HG02852 (cell line): ENCODE results near the gene PITPNM3.

Source experiments
- ATAC-seq: cut with Tn5 transposase; IDR thresholded peaks from one replicate; pipeline ENCODE4 v1.9.1; 2021; ENCODE audit warnings: mild to moderate bottlenecking, moderate library complexity; ENCODE audit not compliant: unreplicated experiment

Gene PITPNM3

GRCh38 chr17:6528557-6528956, 27.8 kb downstream of the PITPNM3 start:
- ATAC-seq: no peak

GRCh38 chr17:6526362-6527152, 29.8 kb downstream of the PITPNM3 start:
- no peak for ATAC-seq

- no peak for ATAC-seq
Measured at GRCh38 chr17:6525731-6526130, 30.6 kb downstream of the PITPNM3 start.

GRCh38 chr17:6525141-6525540, 31.2 kb downstream of the PITPNM3 start:
- ATAC-seq: no peak

GRCh38 chr17:6524520-6524919, 31.8 kb downstream of the PITPNM3 start:
- no peak for ATAC-seq

GRCh38 chr17:6523809-6524355, 32.5 kb downstream of the PITPNM3 start:
- ATAC-seq: no peak

- ATAC-seq: no peak
Measured at GRCh38 chr17:6523330-6523729, 33.0 kb downstream of the PITPNM3 start.

- ATAC-seq: no peak
Measured at GRCh38 chr17:6521586-6521985, 34.8 kb downstream of the PITPNM3 start.

GRCh38 chr17:6517062-6517461, 39.3 kb downstream of the PITPNM3 start:
- ATAC-seq: no peak

- no peak for ATAC-seq
Measured at GRCh38 chr17:6514371-6514770, 42.0 kb downstream of the PITPNM3 start.

GRCh38 chr17:6512552-6512951, 43.8 kb downstream of the PITPNM3 start:
- no peak for ATAC-seq

GRCh38 chr17:6510321-6510977, 45.9 kb downstream of the PITPNM3 start:
- ATAC-seq: no peak

- ATAC-seq: no peak
Measured at GRCh38 chr17:6509921-6510320, 46.4 kb downstream of the PITPNM3 start.

- no peak for ATAC-seq
Measured at GRCh38 chr17:6509031-6509771, 47.2 kb downstream of the PITPNM3 start.

GRCh38 chr17:6508519-6509030, 47.8 kb downstream of the PITPNM3 start:
- no peak for ATAC-seq

GRCh38 chr17:6508016-6508415, 48.3 kb downstream of the PITPNM3 start:
- ATAC-seq: no peak

- no peak for ATAC-seq
Measured at GRCh38 chr17:6507535-6507934, 48.8 kb downstream of the PITPNM3 start.

- no peak for ATAC-seq
Measured at GRCh38 chr17:6506679-6507231, 49.6 kb downstream of the PITPNM3 start.

GRCh38 chr17:6505425-6506142, 50.8 kb downstream of the PITPNM3 start:
- ATAC-seq: no peak

GRCh38 chr17:6503641-6504195, 52.6 kb downstream of the PITPNM3 start:
- no peak for ATAC-seq
